K562 (cell line): ENCODE measurements around the gene SCUBE1. TPM values are rescaled to one million over a fixed set of nuclear protein-coding genes. Genes with fewer than 3 reads are reported as not detected.

Source experiments
- ATAC-seq: fragments of 200-7000 bp; cut with Tn5 transposase; 3 replicates; pipeline ENCODE4 v1.9.1; 2020; ENCODE audit warnings: moderate library complexity
- BruUV-seq: library from RNA; stranded (reverse); fragments of 400-500 nt; replicated peaks from 2 replicates; lab custom pipeline; 2021; lab: Mats Ljungman, UMichigan
- CTCF ChIA-PET: fragments of 300-600 bp; formaldehyde crosslinking; extraction: SDS; loops from one replicate; lab custom pipeline; 2021; ENCODE audit warnings: low intra/inter-chr PET ratio; lab: Yijun Ruan, JAX
- POLR2A ChIA-PET: fragments of 300-600, 350-650 bp; sonication (Branson Sonifier 250); formaldehyde crosslinking; extraction: SDS; loops from one replicate; lab custom pipeline; 2021; ENCODE audit warnings: antibody characterized with exemption, inconsistent platforms; lab: Yijun Ruan, JAX
- DNase-seq, 4 experiments: peaks; one replicate each; pipeline versions ENCODE4 v3.0.0 to v3.0.0-alpha.2; 2011 to 2018; ENCODE audit warnings: low spot score in 3 of 4, mixed read lengths in 3 of 4; ENCODE audit errors: extremely low read depth in 1 of 4
- FAIRE-seq: peaks from 2 replicates; lab custom pipeline; 2011; peaks lifted over from hg19 to GRCh38; lab: Jason Lieb, UNC
- H2AFZ ChIP-seq: 2 replicates; pipeline ENCODE4 v1.6.0; 2011; ENCODE audit warnings: low read depth, low read length, control low read depth, inconsistent platforms
- H3K27ac ChIP-seq: fragments of 200-600 bp; 3 replicates; pipeline ENCODE4 v1.8.0; 2011; ENCODE audit warnings: low read depth, mild to moderate bottlenecking, control low read depth, inconsistent platforms, low read length, moderate library complexity, mixed read lengths; ENCODE audit errors: extremely low read depth
- H3K27me3 ChIP-seq, 2 experiments: fragments of 300-600 bp in 1 of 2; 2 replicates in 1 of 2; 3 replicates in 1 of 2; pipeline versions ENCODE4 v1.6.0 to v1.8.0; 2011; ENCODE audit warnings: inconsistent platforms in 2 of 2, low read length in 2 of 2, mild to moderate bottlenecking in 1 of 2, mixed read lengths in 1 of 2, moderate library complexity in 1 of 2; ENCODE audit not compliant: control insufficient read depth in 2 of 2, insufficient read depth in 2 of 2
- H3K36me3 ChIP-seq: fragments of 300-600 bp; 3 replicates; pipeline ENCODE4 v1.8.0; 2011; ENCODE audit warnings: mild to moderate bottlenecking, low read length, inconsistent platforms; ENCODE audit not compliant: control insufficient read depth, insufficient read depth
- H3K4me1 ChIP-seq, 2 experiments: fragments of 200-600 bp in 1 of 2; replicated peaks in 1 of 2; 2 replicates in 1 of 2; 3 replicates in 1 of 2; pipeline versions ENCODE4 v1.5.1 to v1.8.0; 2011; ENCODE audit warnings: inconsistent platforms in 2 of 2, low read length in 2 of 2, mild to moderate bottlenecking in 1 of 2, mixed read lengths in 1 of 2, moderate library complexity in 1 of 2; ENCODE audit not compliant: control insufficient read depth in 2 of 2, insufficient read depth in 2 of 2
- H3K4me2 ChIP-seq: 2 replicates; pipeline ENCODE4 v1.6.1; 2011; ENCODE audit warnings: low read length, control low read depth, inconsistent platforms, mixed read lengths; ENCODE audit not compliant: insufficient read depth
- H3K4me3 ChIP-seq: fragments of 200-600 bp; sonication (generic), shearing (Covaris generic); 2 replicates; pipeline ENCODE4 v1.5.1; 2016; ENCODE audit warnings: control low read depth, inconsistent platforms
- H3K79me2 ChIP-seq: fragments of 200-600 bp; 3 replicates; pipeline ENCODE4 v1.8.0; 2011; ENCODE audit warnings: low read length, inconsistent platforms; ENCODE audit not compliant: control insufficient read depth, insufficient read depth
- H3K9ac ChIP-seq, 2 experiments: 2 replicates each; pipeline versions ENCODE4 v1.6.0 to v1.6.1; 2011; ENCODE audit warnings: low read depth in 2 of 2, low read length in 2 of 2, control low read depth in 1 of 2, inconsistent platforms in 1 of 2, mild to moderate bottlenecking in 1 of 2, mixed read lengths in 1 of 2; ENCODE audit not compliant: insufficient read depth in 1 of 2
- H3K9me1 ChIP-seq: one replicate; pipeline ENCODE4 v1.6.0; 2011; ENCODE audit warnings: inconsistent platforms, mild to moderate bottlenecking, low read length, moderate library complexity; ENCODE audit not compliant: control insufficient read depth, insufficient read depth
- H3K9me3 ChIP-seq: replicated peaks from 2 replicates; pipeline ENCODE4 v1.5.1; 2011; ENCODE audit warnings: low read depth, low read length, inconsistent platforms; ENCODE audit not compliant: control insufficient read depth, insufficient read depth
- H4K20me1 ChIP-seq: replicated peaks from 2 replicates; pipeline ENCODE4 v1.6.1; 2011; ENCODE audit warnings: low read length, inconsistent platforms, mixed read lengths; ENCODE audit not compliant: control insufficient read depth, insufficient read depth
- KLF13 ChIP-seq: fragments of 450-650 bp; IDR thresholded peaks from 2 replicates; pipeline ENCODE4 v1.6.1; 2016; ENCODE audit warnings: missing genetic modification characterization, low read depth, mild to moderate bottlenecking, missing compliant biosample characterization, moderate library complexity, borderline replicate concordance
- NFIC ChIP-seq: fragments of 450-650 bp; IDR thresholded peaks from 2 replicates; pipeline ENCODE4 v1.6.1; 2017; ENCODE audit warnings: mild to moderate bottlenecking, inconsistent platforms
- NUFIP1 ChIP-seq: fragments of 450-650 bp; IDR thresholded peaks from 2 replicates; pipeline ENCODE4 v1.6.1; 2018; ENCODE audit not compliant: partially characterized antibody
- RAD21 ChIP-seq, 2 experiments: fragments of 250-450 bp in 1 of 2; fragments of 450-650 bp in 1 of 2; sonication (Bioruptor Pico) in 1 of 2; formaldehyde crosslinking in 1 of 2; IDR thresholded peaks in 1 of 2; conservative IDR thresholded peaks in 1 of 2; 2 replicates each; pipeline versions ENCODE4 v1.4.0 to v1.8.0; 2020 to 2022; ENCODE audit warnings: mild to moderate bottlenecking in 2 of 2, moderate library complexity in 1 of 2
- RHOXF2B ChIP-seq: fragments of 250-450 bp; sonication (Bioruptor Pico); conservative IDR thresholded peaks from 2 replicates; pipeline ENCODE4 v1.5.1; 2021
- SMAD3 ChIP-seq: fragments of 450-650 bp; formaldehyde crosslinking; conservative IDR thresholded peaks from 2 replicates; pipeline ENCODE4 v1.4.0; 2020; ENCODE audit warnings: mild to moderate bottlenecking
- ZNF134 ChIP-seq: fragments of 250-450 bp; sonication (Bioruptor Pico); conservative IDR thresholded peaks from 2 replicates; pipeline ENCODE4 v1.4.0; 2020
- WGBS: fragments of 100-300 bp; shearing (Covaris generic); methylation state at CpG from one replicate; pipeline ENCODE4 v1.1.6; 2016; ENCODE audit warnings: low coverage, mixed read lengths; ENCODE audit not compliant: insufficient coverage; ENCODE audit errors: missing lambda C conversion rate; 5-methylcytosine and 5-hydroxymethylcytosine counted together
- in situ Hi-C: fragments of 300-500 bp; cut with MboI; formaldehyde crosslinking; loops from 4 replicates; pipeline ENCODE4 v1.15.0; 2018; ENCODE audit warnings: inconsistent platforms, mixed read lengths
- intact Hi-C: fragments of 100-400 bp; cut with micrococcal nuclease; formaldehyde crosslinking; loops from 2 replicates; pipeline ENCODE4 v1.14.2; 2022
- polyA plus RNA-seq, 8 experiments: library from polyadenylated mRNA; depleted of rRNA in 4 of 8; stranded (reverse) in 5 of 8; unstranded in 3 of 8; fragments of >200 nt; fragmentation: Nextera tagmentation in 2 of 8; fragmentation: Illumina TruSeq in 1 of 8; extraction: Ambion mirVana in 2 of 8; extraction: Trizol in 1 of 8; gene quantifications; 2 replicates each; pipeline versions ENCODE4 v1.2.1 to v1.2.3, GENCODE V29; 2011 to 2014; ENCODE audit warnings: inconsistent platforms in 1 of 8, missing spikeins in 1 of 8
- total RNA-seq, 7 experiments: library from RNA; depleted of rRNA in 6 of 7; stranded (reverse); fragments of >200 nt in 6 of 7; fragmentation: Illumina TruSeq in 2 of 7; extraction: Trizol in 2 of 7; gene quantifications; 2 replicates each; pipeline versions ENCODE4 v1.2.1 to v1.2.3, GENCODE V29; 2011 to 2021; ENCODE audit warnings: low replicate concordance in 1 of 7
- TF ChIP-seq, protein P1 (sequence below), 3 experiments: fragments of 200-800 bp in 1 of 3; fragments of 250-450 bp in 1 of 3; fragments of 450-650 bp in 1 of 3; sonication (Bioruptor Pico) in 1 of 3; sonication (Bioruptor generic) in 1 of 3; formaldehyde crosslinking in 1 of 3; IDR thresholded peaks; 2 replicates each; pipeline versions ENCODE4 v1.6.1 to v1.8.0; 2016 to 2022; ENCODE audit warnings: mild to moderate bottlenecking in 2 of 3, missing genetic modification characterization in 2 of 3, missing compliant biosample characterization in 1 of 3, moderate library complexity in 1 of 3
- TF ChIP-seq, protein P2 (sequence below), 2 experiments: fragments of 450-650 bp; IDR thresholded peaks; 2 replicates each; pipeline ENCODE4 v1.6.1; 2018; ENCODE audit warnings: mild to moderate bottlenecking in 2 of 2, low read depth in 1 of 2; ENCODE audit not compliant: partially characterized antibody in 2 of 2

SCUBE1 gene
- total and polyA plus RNA-seq, 9 of the 15 experiments (the other 6 are each of a cell fraction or from before 2014, with no cell fraction given): 0.03 to 0.47 (median 0.29) TPM; not detected in 6

DNA sequence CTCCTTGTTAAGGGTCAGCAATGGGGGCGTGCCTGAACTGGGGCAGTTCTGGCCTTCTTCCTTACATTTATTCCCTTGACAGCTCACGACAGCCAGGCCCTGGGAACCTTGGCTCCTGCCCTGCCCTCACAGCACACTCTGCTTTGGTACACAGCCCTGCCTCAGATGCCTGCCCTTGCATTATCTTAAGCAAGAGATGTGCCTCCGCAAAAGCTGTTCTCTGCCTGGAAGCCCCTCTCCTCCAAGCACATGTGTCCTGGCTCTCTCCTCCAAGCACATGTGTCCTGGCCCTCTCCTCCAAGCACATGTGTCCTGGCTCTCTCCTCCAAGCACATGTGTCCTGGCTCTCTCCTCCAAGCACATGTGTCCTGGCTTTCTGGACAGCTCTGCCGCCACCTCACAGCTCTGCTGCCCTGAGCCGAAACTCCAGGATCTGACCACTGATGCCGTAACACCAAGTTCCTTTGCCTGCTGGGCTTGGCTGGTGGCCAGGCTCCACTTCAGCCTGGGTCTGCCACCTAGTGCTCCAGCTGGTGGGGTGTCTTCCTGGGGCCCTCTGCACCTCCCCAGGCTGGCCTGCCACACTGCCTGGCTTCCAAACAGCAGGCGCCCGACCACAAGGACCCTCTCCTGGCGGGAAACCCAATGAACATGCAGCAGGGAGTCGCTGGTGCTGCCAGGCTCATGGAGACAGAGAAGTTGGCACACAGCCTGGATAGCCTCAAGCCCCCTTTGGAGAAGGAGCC, 53.0 kb downstream of the SCUBE1 start:
- in situ Hi-C loops (no loop called here), intact Hi-C loops (no loop called here)
- Histone ChIP-seq H3K79me2 (no peaks in the 10 kb centered on the region), H3K4me3 (no peak overlapping the region), H3K36me3 (no peaks in the 10 kb centered on the region), H4K20me1 (no peaks in the 10 kb centered on the region), H3K9me3 (no peaks in the 10 kb centered on the region), H3K27ac (no peak overlapping the region), H2AFZ (no peak overlapping the region), H3K27me3 (peaks cover 2 to 15% of the 10 kb centered on the region in 2 experiments; a peak in 3 of 5 replicates), H3K4me1 (peaks cover 11 to 26% of the 10 kb centered on the region in 2 experiments; a peak in 4 of 5 replicates), H3K9ac (no peak overlapping the region), H3K4me2 (no peak overlapping the region), H3K9me1 (peaks cover 4% of the 10 kb centered on the region)
- TF ChIP-seq NUFIP1 (no peak), NFIC (0 out of 2 replicates have a peak, but pooled peaks have one; percentile 33), SMAD3 (CRISPR knock-in tag) (no peak), RAD21 (CRISPR knock-in tag; conservative IDR thresholded peaks at IDR 0.05 in 1 of 2, IDR thresholded peaks at IDR 0.05 in 1 of 2) (no peak), ZNF134 (no peak), RHOXF2B (CRISPR knock-in tag) (no peak), KLF13 (tag) (no peak)
- TF ChIP-seq, protein P1, sequence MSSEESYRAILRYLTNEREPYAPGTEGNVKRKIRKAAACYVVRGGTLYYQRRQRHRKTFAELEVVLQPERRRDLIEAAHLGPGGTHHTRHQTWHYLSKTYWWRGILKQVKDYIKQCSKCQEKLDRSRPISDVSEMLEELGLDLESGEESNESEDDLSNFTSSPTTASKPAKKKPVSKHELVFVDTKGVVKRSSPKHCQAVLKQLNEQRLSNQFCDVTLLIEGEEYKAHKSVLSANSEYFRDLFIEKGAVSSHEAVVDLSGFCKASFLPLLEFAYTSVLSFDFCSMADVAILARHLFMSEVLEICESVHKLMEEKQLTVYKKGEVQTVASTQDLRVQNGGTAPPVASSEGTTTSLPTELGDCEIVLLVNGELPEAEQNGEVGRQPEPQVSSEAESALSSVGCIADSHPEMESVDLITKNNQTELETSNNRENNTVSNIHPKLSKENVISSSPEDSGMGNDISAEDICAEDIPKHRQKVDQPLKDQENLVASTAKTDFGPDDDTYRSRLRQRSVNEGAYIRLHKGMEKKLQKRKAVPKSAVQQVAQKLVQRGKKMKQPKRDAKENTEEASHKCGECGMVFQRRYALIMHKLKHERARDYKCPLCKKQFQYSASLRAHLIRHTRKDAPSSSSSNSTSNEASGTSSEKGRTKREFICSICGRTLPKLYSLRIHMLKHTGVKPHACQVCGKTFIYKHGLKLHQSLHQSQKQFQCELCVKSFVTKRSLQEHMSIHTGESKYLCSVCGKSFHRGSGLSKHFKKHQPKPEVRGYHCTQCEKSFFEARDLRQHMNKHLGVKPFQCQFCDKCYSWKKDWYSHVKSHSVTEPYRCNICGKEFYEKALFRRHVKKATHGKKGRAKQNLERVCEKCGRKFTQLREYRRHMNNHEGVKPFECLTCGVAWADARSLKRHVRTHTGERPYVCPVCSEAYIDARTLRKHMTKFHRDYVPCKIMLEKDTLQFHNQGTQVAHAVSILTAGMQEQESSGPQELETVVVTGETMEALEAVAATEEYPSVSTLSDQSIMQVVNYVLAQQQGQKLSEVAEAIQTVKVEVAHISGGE (CRISPR knock-in tag; IDR thresholded peaks at IDR 0.05): no peak
- TF ChIP-seq, protein P2, sequence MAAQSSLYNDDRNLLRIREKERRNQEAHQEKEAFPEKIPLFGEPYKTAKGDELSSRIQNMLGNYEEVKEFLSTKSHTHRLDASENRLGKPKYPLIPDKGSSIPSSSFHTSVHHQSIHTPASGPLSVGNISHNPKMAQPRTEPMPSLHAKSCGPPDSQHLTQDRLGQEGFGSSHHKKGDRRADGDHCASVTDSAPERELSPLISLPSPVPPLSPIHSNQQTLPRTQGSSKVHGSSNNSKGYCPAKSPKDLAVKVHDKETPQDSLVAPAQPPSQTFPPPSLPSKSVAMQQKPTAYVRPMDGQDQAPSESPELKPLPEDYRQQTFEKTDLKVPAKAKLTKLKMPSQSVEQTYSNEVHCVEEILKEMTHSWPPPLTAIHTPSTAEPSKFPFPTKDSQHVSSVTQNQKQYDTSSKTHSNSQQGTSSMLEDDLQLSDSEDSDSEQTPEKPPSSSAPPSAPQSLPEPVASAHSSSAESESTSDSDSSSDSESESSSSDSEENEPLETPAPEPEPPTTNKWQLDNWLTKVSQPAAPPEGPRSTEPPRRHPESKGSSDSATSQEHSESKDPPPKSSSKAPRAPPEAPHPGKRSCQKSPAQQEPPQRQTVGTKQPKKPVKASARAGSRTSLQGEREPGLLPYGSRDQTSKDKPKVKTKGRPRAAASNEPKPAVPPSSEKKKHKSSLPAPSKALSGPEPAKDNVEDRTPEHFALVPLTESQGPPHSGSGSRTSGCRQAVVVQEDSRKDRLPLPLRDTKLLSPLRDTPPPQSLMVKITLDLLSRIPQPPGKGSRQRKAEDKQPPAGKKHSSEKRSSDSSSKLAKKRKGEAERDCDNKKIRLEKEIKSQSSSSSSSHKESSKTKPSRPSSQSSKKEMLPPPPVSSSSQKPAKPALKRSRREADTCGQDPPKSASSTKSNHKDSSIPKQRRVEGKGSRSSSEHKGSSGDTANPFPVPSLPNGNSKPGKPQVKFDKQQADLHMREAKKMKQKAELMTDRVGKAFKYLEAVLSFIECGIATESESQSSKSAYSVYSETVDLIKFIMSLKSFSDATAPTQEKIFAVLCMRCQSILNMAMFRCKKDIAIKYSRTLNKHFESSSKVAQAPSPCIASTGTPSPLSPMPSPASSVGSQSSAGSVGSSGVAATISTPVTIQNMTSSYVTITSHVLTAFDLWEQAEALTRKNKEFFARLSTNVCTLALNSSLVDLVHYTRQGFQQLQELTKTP (IDR thresholded peaks at IDR 0.05; ENCODE audit: low read depth in 1 of 2, partially characterized antibody in 2 of 2): no peak
- FAIRE-seq (no peak), DNase-seq (no peak), ATAC-seq (no peak)
- ChIA-PET POLR2A (interaction anchor here (0.7 kb wide), 1 partner anchor 11 kb away, joined by 3 read pairs; no protein-coding TSS in a partner anchor), CTCF (no interaction called here)
- 39% methylated on average over 6 of the region's 10 CpGs for WGBS
- no TSS peak for BruUV-seq
